PC-3 (cell line): ENCODE results near the gene FOXP3.

ENCODE experiments used
- EZH2phosphoT487 ChIP-seq: fragments of 300-600 bp; sonication (generic); IDR thresholded peaks from 2 replicates; pipeline ENCODE4 v1.6.1; 2018; ENCODE audit warnings: mild to moderate bottlenecking, antibody characterized with exemption, low read length, borderline replicate concordance
- TF ChIP-seq, protein P1 (sequence below): fragments of 300-600 bp; sonication (generic); conservative IDR thresholded peaks from 2 replicates; pipeline ENCODE4 v1.5.1; 2017; ENCODE audit warnings: antibody characterized with exemption, low read depth, mild to moderate bottlenecking, low read length

DNA sequence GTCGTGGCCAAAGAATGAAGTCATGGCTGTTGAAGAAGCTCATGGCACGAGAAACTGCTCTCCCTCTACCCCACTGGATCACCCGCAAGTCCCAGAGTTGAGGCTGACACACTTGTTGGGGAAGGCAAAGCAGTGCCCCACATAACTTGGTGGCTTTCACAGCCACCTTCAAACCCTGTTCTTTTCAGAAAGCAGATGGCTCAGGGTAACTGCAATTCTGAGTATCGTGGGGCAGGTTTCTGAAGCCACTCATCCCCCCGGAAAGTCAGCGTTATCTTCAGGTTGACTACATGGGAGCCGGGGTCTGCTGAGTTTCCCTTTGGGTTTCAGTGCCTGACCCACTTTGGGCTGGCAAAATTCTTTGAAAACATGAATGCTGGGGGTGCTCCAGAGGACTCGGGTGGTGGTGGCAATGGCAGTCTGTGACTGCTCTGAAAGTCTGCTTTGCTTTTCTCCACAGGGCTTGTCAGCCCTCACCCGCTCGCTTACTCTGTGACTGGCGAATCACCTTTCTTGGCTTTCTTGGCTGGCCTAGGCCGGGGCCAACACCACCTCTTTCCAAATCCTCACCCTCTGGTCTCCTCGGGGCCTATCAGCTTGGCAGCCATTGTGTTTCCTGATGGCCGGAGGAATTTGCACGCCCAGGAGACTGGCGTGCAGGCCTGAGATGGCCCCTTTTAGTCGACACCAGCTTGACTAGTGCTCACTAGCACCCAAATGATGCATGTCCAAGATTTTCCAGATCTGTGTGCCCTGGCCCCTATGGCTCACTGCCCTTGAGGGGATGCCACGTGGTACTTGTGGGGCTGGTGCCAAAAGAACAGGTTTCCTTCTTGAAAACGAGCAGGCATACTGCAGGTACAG lies 12.4 kb upstream of the FOXP3 start:
- TF ChIP-seq, protein P1, sequence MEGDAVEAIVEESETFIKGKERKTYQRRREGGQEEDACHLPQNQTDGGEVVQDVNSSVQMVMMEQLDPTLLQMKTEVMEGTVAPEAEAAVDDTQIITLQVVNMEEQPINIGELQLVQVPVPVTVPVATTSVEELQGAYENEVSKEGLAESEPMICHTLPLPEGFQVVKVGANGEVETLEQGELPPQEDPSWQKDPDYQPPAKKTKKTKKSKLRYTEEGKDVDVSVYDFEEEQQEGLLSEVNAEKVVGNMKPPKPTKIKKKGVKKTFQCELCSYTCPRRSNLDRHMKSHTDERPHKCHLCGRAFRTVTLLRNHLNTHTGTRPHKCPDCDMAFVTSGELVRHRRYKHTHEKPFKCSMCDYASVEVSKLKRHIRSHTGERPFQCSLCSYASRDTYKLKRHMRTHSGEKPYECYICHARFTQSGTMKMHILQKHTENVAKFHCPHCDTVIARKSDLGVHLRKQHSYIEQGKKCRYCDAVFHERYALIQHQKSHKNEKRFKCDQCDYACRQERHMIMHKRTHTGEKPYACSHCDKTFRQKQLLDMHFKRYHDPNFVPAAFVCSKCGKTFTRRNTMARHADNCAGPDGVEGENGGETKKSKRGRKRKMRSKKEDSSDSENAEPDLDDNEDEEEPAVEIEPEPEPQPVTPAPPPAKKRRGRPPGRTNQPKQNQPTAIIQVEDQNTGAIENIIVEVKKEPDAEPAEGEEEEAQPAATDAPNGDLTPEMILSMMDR, result no peak
- no peak for TF ChIP-seq EZH2phosphoT487
